HepG2 (cell line): Measurements from ENCODE around the gene TTC39C. TPM values are rescaled to one million over a fixed set of nuclear protein-coding genes. Genes with fewer than 3 reads are reported as not detected.

ENCODE experiments used
- ATAC-seq: fragments of 200-7000 bp; cut with Tn5 transposase; 3 replicates; pipeline ENCODE4 v1.9.1; 2020; ENCODE audit warnings: mild to moderate bottlenecking, moderate library complexity
- BruUV-seq: library from RNA; stranded (reverse); fragments of 400-500 nt; replicated peaks from 2 replicates; lab custom pipeline; 2021; lab: Mats Ljungman, UMichigan
- CTCF ChIA-PET: fragments of 300-600 bp; formaldehyde crosslinking; extraction: SDS; loops from one replicate; lab custom pipeline; 2021; ENCODE audit warnings: low total read pairs, inconsistent platforms, low intra/inter-chr PET ratio; lab: Yijun Ruan, JAX
- POLR2A ChIA-PET: fragments of 350-600 bp; sonication (Branson Sonifier 250); formaldehyde crosslinking; loops from one replicate; lab custom pipeline; 2020; ENCODE audit warnings: antibody characterized with exemption, inconsistent platforms; lab: Yijun Ruan, JAX
- DNase-seq: peaks from one replicate; pipeline ENCODE4 v3.0.0-alpha.2; 2015; ENCODE audit warnings: low spot score
- FAIRE-seq: peaks from 3 replicates; lab custom pipeline; 2011; peaks lifted over from hg19 to GRCh38; lab: Jason Lieb, UNC
- H2AFZ ChIP-seq: one replicate; pipeline ENCODE4 v1.6.1; 2011; ENCODE audit warnings: low read length, inconsistent platforms
- H3K27ac ChIP-seq: fragments of 300-600 bp; 3 replicates; pipeline ENCODE4 v1.8.0; 2011; ENCODE audit warnings: mixed run types, mild to moderate bottlenecking, mixed read lengths, low read length, inconsistent platforms; ENCODE audit not compliant: insufficient read depth; ENCODE audit errors: extremely low read length
- H3K27me3 ChIP-seq, 2 experiments: fragments of 200-600 bp in 1 of 2; 2 replicates in 1 of 2; 3 replicates in 1 of 2; pipeline versions ENCODE4 v1.6.0 to v1.8.0; 2011; ENCODE audit warnings: low read length in 2 of 2, mild to moderate bottlenecking in 2 of 2, moderate library complexity in 2 of 2, inconsistent platforms in 1 of 2; ENCODE audit not compliant: insufficient read depth in 2 of 2, control insufficient read depth in 1 of 2
- H3K36me3 ChIP-seq, 2 experiments: fragments of 200-600 bp in 1 of 2; replicated peaks in 1 of 2; 2 replicates in 1 of 2; 3 replicates in 1 of 2; pipeline versions ENCODE4 v1.5.1 to v1.8.0; 2011; ENCODE audit warnings: low read length in 2 of 2, inconsistent platforms in 1 of 2; ENCODE audit not compliant: insufficient read depth in 2 of 2, control insufficient read depth in 1 of 2
- H3K4me1 ChIP-seq: 2 replicates; pipeline ENCODE4 v1.5.1; 2012; ENCODE audit warnings: low read length, inconsistent platforms; ENCODE audit not compliant: insufficient read depth
- H3K4me2 ChIP-seq: 2 replicates; pipeline ENCODE4 v1.6.0; 2011; ENCODE audit warnings: low read depth, low read length, inconsistent platforms
- H3K4me3 ChIP-seq, 3 experiments: fragments of 200-600 bp in 1 of 3; sonication (generic), shearing (Covaris generic) in 1 of 3; replicated peaks in 1 of 3; 2 replicates each; pipeline ENCODE4 v1.5.1; 2011 to 2016; ENCODE audit warnings: low read length in 3 of 3, inconsistent platforms in 2 of 3, low read depth in 2 of 3, mild to moderate bottlenecking in 2 of 3, control low read depth in 1 of 3, mixed read lengths in 1 of 3; ENCODE audit not compliant: insufficient read depth in 1 of 3
- H3K79me2 ChIP-seq: one replicate; pipeline ENCODE4 v1.6.1; 2011; ENCODE audit warnings: low read length, inconsistent platforms; ENCODE audit not compliant: insufficient read depth
- H3K9ac ChIP-seq: 2 replicates; pipeline ENCODE4 v1.6.0; 2011; ENCODE audit warnings: mild to moderate bottlenecking, low read depth, low read length, inconsistent platforms; ENCODE audit not compliant: insufficient read depth
- H3K9me3 ChIP-seq: 2 replicates; pipeline ENCODE4 v1.5.1; 2012; ENCODE audit warnings: mild to moderate bottlenecking, low read length
- H4K20me1 ChIP-seq: 2 replicates; pipeline ENCODE4 v1.6.0; 2011; ENCODE audit warnings: inconsistent platforms, mild to moderate bottlenecking, low read length, moderate library complexity; ENCODE audit not compliant: insufficient read depth
- EEA1 ChIP-seq: sonication (generic); formaldehyde crosslinking; IDR thresholded peaks from 2 replicates; pipeline ENCODE4 v1.5.1; 2020; ENCODE audit warnings: mild to moderate bottlenecking, missing genetic modification reagents, borderline replicate concordance
- FOXA1 ChIP-seq, 2 experiments: fragments of 450-650 bp in 1 of 2; sonication (generic) in 1 of 2; formaldehyde crosslinking in 1 of 2; IDR thresholded peaks; 2 replicates each; pipeline versions ENCODE4 v1.4.0 to v1.6.1; 2016 to 2020; ENCODE audit warnings: missing genetic modification reagents in 1 of 2
- FOXA3 ChIP-seq: IDR thresholded peaks from 2 replicates; pipeline ENCODE4 v1.6.1; 2016; ENCODE audit warnings: missing genetic modification reagents, missing compliant biosample characterization
- FOXP1 ChIP-seq, 2 experiments: fragments of 450-650 bp in 1 of 2; IDR thresholded peaks; 2 replicates each; pipeline ENCODE4 v1.6.1; 2017 to 2018; ENCODE audit warnings: antibody characterized with exemption in 1 of 2
- TP53 ChIP-seq: sonication (generic); formaldehyde crosslinking; conservative IDR thresholded peaks from 2 replicates; pipeline ENCODE4 v1.4.0; 2020; ENCODE audit warnings: missing genetic modification reagents
- ZNF331 ChIP-seq: sonication (generic); formaldehyde crosslinking; IDR thresholded peaks from 2 replicates; pipeline ENCODE4 v1.4.0; 2020; ENCODE audit warnings: missing genetic modification reagents
- ZSCAN31 ChIP-seq: sonication (generic); formaldehyde crosslinking; IDR thresholded peaks from 2 replicates; pipeline ENCODE4 v1.5.0; 2020; ENCODE audit warnings: low read depth, mild to moderate bottlenecking, missing genetic modification reagents
- WGBS: methylation state at CpG from one replicate; pipeline ENCODE4 v1.1.6; 2017; ENCODE audit warnings: low lambda C conversion rate; 5-methylcytosine and 5-hydroxymethylcytosine counted together
- in situ Hi-C: cut with HindIII; loops from 2 replicates; pipeline ENCODE4 v1.10.0; 2017; ENCODE audit warnings: low pct_unique_long_range_greater_than_20kb; ENCODE audit not compliant: extremely low pct_ligation_motif_present
- intact Hi-C: fragments of 100-400 bp; cut with micrococcal nuclease; formaldehyde crosslinking; loops from one replicate; pipeline ENCODE4 v1.10.0; 2022; ENCODE audit not compliant: unreplicated experiment
- polyA plus RNA-seq, 8 experiments: library from polyadenylated mRNA; depleted of rRNA in 3 of 8; stranded (reverse) in 7 of 8; unstranded in 1 of 8; fragments of >200 nt; fragmentation: Illumina TruSeq in 4 of 8; extraction: Trizol in 4 of 8; gene quantifications; 2 replicates each; pipeline versions ENCODE4 v1.2.1 to v1.2.3, GENCODE V29; 2011 to 2016; ENCODE audit warnings: low read depth in 4 of 8, missing spikeins in 1 of 8, mixed read lengths in 1 of 8; ENCODE audit not compliant: insufficient read depth in 1 of 8
- total RNA-seq, 5 experiments: library from RNA; depleted of rRNA; stranded (reverse); fragments of >200 nt; fragmentation: Illumina TruSeq; extraction: Trizol; gene quantifications; 2 replicates each; pipeline ENCODE4 v1.2.3, GENCODE V29; 2016; ENCODE audit warnings: low read depth in 1 of 5
- TF ChIP-seq, protein P1 (sequence below): sonication (generic); formaldehyde crosslinking; IDR thresholded peaks from 2 replicates; pipeline ENCODE4 v1.9.0; 2022; ENCODE audit warnings: missing genetic modification reagents, mild to moderate bottlenecking, borderline replicate concordance
- TF ChIP-seq, protein P2 (sequence below): IDR thresholded peaks from 2 replicates; pipeline ENCODE4 v1.6.1; 2016; ENCODE audit warnings: low read depth
- TF ChIP-seq, protein P3 (sequence below): IDR thresholded peaks from 2 replicates; pipeline ENCODE4 v1.4.0; 2020; ENCODE audit warnings: mild to moderate bottlenecking, missing genetic modification reagents

TTC39C gene
- total and polyA plus RNA-seq, 2 of the 13 experiments (the other 11 are each of a cell fraction or from before 2014, with no cell fraction given): 19.1 to 25.9 TPM

- TF ChIP-seq ZSCAN31 (CRISPR knock-in tag): no peak
- no peak for TF ChIP-seq EEA1 (CRISPR knock-in tag)
Measured at GRCh38 chr18:23981369-23981980, 33.1 kb upstream of the TTC39C start (continued).

- no peak for FAIRE-seq
- Histone ChIP-seq H3K27ac (no peak overlapping the region), H4K20me1 (no peaks in the 10 kb centered on the region), H3K9ac (no peak overlapping the region; the same call in 1 of the 2 replicates), H3K79me2 (no peaks in the 10 kb centered on the region), H3K4me2 (peak overlapping the region; percentile 88), H3K36me3 (no peaks in the 10 kb centered on the region), H3K4me3 (peak overlapping the region; percentile 25 to 65 (median 37); a peak in 4 of 6 replicates), H2AFZ (peak overlapping the region; percentile 65), H3K9me3 (no peaks in the 10 kb centered on the region), H3K27me3 (peaks cover 0 to 7% of the 10 kb centered on the region in 2 experiments; a peak in 2 of 5 replicates), H3K4me1 (peaks cover 20% of the 10 kb centered on the region)
- no peak for DNase-seq
- intact Hi-C loops (loop anchor here (2.0 kb wide), 1 partner anchor 16 kb away; no protein-coding TSS in a partner anchor), in situ Hi-C loops (no loop called here)
- ChIA-PET POLR2A (no interaction called here), CTCF (no interaction called here)
- BruUV-seq: no TSS peak
- WGBS: 4% methylated on average over 11 of the region's 17 CpGs
- peak; percentile 85 for ATAC-seq
- TF ChIP-seq FOXA3 (CRISPR knock-in tag) (peak; percentile 73), FOXA1 (IDR thresholded peaks at IDR 0.05) (0 out of 2 replicates have a peak, but pooled peaks have one; percentile 27), FOXA1 (CRISPR knock-in tag; IDR thresholded peaks at IDR 0.05) (no peak), FOXP1 (IDR thresholded peaks at IDR 0.05) (no peak), FOXP1 (CRISPR knock-in tag; IDR thresholded peaks at IDR 0.05) (peak; percentile 15; the same call in 1 of the 2 replicates), ZNF331 (peak; percentile 19; the same call in 1 of the 2 replicates), TP53 (CRISPR knock-in tag) (no peak)
- TF ChIP-seq, protein P1, sequence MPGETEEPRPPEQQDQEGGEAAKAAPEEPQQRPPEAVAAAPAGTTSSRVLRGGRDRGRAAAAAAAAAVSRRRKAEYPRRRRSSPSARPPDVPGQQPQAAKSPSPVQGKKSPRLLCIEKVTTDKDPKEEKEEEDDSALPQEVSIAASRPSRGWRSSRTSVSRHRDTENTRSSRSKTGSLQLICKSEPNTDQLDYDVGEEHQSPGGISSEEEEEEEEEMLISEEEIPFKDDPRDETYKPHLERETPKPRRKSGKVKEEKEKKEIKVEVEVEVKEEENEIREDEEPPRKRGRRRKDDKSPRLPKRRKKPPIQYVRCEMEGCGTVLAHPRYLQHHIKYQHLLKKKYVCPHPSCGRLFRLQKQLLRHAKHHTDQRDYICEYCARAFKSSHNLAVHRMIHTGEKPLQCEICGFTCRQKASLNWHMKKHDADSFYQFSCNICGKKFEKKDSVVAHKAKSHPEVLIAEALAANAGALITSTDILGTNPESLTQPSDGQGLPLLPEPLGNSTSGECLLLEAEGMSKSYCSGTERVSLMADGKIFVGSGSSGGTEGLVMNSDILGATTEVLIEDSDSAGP: 0 out of 2 replicates have a peak, but pooled peaks have one; percentile 27
- TF ChIP-seq, protein P2, sequence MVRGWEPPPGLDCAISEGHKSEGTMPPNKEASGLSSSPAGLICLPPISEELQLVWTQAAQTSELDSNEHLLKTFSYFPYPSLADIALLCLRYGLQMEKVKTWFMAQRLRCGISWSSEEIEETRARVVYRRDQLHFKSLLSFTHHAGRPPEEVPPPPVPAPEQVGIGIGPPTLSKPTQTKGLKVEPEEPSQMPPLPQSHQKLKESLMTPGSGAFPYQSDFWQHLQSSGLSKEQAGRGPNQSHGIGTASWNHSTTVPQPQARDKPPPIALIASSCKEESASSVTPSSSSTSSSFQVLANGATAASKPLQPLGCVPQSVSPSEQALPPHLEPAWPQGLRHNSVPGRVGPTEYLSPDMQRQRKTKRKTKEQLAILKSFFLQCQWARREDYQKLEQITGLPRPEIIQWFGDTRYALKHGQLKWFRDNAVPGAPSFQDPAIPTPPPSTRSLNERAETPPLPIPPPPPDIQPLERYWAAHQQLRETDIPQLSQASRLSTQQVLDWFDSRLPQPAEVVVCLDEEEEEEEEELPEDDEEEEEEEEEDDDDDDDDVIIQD (CRISPR knock-in tag): 0 out of 2 replicates have a peak, but pooled peaks have one; percentile 15
- TF ChIP-seq, protein P3, sequence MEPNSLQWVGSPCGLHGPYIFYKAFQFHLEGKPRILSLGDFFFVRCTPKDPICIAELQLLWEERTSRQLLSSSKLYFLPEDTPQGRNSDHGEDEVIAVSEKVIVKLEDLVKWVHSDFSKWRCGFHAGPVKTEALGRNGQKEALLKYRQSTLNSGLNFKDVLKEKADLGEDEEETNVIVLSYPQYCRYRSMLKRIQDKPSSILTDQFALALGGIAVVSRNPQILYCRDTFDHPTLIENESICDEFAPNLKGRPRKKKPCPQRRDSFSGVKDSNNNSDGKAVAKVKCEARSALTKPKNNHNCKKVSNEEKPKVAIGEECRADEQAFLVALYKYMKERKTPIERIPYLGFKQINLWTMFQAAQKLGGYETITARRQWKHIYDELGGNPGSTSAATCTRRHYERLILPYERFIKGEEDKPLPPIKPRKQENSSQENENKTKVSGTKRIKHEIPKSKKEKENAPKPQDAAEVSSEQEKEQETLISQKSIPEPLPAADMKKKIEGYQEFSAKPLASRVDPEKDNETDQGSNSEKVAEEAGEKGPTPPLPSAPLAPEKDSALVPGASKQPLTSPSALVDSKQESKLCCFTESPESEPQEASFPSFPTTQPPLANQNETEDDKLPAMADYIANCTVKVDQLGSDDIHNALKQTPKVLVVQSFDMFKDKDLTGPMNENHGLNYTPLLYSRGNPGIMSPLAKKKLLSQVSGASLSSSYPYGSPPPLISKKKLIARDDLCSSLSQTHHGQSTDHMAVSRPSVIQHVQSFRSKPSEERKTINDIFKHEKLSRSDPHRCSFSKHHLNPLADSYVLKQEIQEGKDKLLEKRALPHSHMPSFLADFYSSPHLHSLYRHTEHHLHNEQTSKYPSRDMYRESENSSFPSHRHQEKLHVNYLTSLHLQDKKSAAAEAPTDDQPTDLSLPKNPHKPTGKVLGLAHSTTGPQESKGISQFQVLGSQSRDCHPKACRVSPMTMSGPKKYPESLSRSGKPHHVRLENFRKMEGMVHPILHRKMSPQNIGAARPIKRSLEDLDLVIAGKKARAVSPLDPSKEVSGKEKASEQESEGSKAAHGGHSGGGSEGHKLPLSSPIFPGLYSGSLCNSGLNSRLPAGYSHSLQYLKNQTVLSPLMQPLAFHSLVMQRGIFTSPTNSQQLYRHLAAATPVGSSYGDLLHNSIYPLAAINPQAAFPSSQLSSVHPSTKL (CRISPR knock-in tag): peak; percentile 22; the same call in 1 of the 2 replicates
Measured at GRCh38 chr18:23982155-23983079, 32.1 kb upstream of the TTC39C start.
